ENCODE results near the gene ETV3. TPM values are rescaled to one million over a fixed set of nuclear protein-coding genes. Genes with fewer than 3 reads are reported as not detected.

Gene ETV3
- polyA plus RNA-seq, 1 experiment = 7.4 TPM

Other genes with a start within 250 kb of the ETV3 start
- 25.0 and 50.4 TPM in 2 replicates for gene PEAR1, start 244.7 kb downstream of the ETV3 start, polyA plus RNA-seq (2011; rRNA removed)
- gene LRRC71, start 217.8 kb downstream of the ETV3 start, polyA plus RNA-seq (2011; rRNA removed) = 0.75 and 1.2 TPM in 2 replicates
- 15.6 and 19.5 TPM in 2 replicates for gene ARHGEF11, start 92.7 kb downstream of the ETV3 start, polyA plus RNA-seq (2011; rRNA removed)
- not detected in 2 replicates for gene ETV3L, start 38.6 kb downstream of the ETV3 start, polyA plus RNA-seq (2011; rRNA removed)